BLaER1 treated with 17β-estradiol and CSF1 and Interleukin-3, amounts not matched to agents 10 nM and 100 nM (cell line): ENCODE data around the gene ZC3H7B.
"Not testable (repeated sequence)": the region's sequence is repeated elsewhere in the genome, so short reads cannot be mapped to it uniquely, and the experiment has no call there.

ENCODE experiments used
- H3K27ac ChIP-seq, 11 experiments: shearing (Covaris generic); formaldehyde crosslinking; 2 replicates each; pipeline ENCODE4 v1.8.1; 2022
- H3K27me3 ChIP-seq, 11 experiments: shearing (Covaris generic); formaldehyde crosslinking; 2 replicates each; pipeline ENCODE4 v1.8.1; 2022
- H3K36me3 ChIP-seq, 11 experiments: shearing (Covaris generic); formaldehyde crosslinking; 2 replicates each; pipeline ENCODE4 v1.8.1; 2022
- H3K4me1 ChIP-seq, 10 experiments: shearing (Covaris generic); formaldehyde crosslinking; 2 replicates each; pipeline ENCODE4 v1.8.1; 2022
- H3K4me2 ChIP-seq, 11 experiments: shearing (Covaris generic); formaldehyde crosslinking; 2 replicates each; pipeline ENCODE4 v1.8.1; 2022
- H3K4me3 ChIP-seq, 10 experiments: shearing (Covaris generic); formaldehyde crosslinking; 2 replicates each; pipeline ENCODE4 v1.8.1; 2022
- H3K9ac ChIP-seq, 11 experiments: shearing (Covaris generic); formaldehyde crosslinking; 2 replicates each; pipeline ENCODE4 v1.8.1; 2022
- H3K9me3 ChIP-seq, 11 experiments: shearing (Covaris generic); formaldehyde crosslinking; replicated peaks in 1 of 11; 2 replicates each; pipeline ENCODE4 v1.8.1; 2022
- H4K20me1 ChIP-seq, 11 experiments: shearing (Covaris generic); formaldehyde crosslinking; 2 replicates each; pipeline ENCODE4 v1.8.1; 2022
- Cebpa-rat ChIP-seq, 11 experiments: shearing (Covaris generic); IDR thresholded peaks; 2 replicates each; pipeline ENCODE4 v1.8.1; 2022

The ZC3H7B gene

DNA sequence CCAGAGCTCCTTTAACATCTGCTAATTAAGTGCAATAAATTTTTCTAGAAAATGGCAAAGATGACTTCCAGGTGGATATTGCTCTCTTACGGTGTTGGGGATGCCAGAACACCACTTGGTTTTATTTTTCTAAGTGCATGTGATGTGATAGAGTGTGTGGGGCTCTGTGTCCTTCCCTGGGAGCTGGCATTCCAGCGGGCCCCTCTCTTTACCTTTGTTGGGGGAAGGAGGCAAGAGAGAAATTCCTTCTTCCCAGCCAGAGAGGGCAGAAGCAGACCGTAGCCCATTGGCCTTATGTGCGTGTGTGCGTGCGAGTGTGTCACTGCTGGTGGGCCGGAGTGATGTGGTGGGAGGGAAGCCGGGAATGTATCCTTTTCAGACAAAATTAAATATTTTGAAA, 97.6 kb downstream of the ZC3H7B start:
- H3K27me3 ChIP-seq: no peaks in the 10 kb centered on the region
- peaks cover 10 to 36% (median 24%) of the 10 kb centered on the region in 10 experiments for H3K4me1 ChIP-seq
- no peaks in the 10 kb centered on the region for H4K20me1 ChIP-seq
- H3K9ac ChIP-seq: no peak overlapping the region
- H3K4me2 ChIP-seq: no peak overlapping the region
- no peak overlapping the region for H3K27ac ChIP-seq
- H3K36me3 ChIP-seq: peaks cover 24 to 44% (median 36%) of the 10 kb centered on the region in 11 experiments; a peak in 21 of 22 replicates
- no peaks in the 10 kb centered on the region for H3K9me3 ChIP-seq
- TF ChIP-seq Cebpa-rat (IDR thresholded peaks at IDR 0.05): no peak
- H3K4me3 ChIP-seq: no peak overlapping the region

DNA sequence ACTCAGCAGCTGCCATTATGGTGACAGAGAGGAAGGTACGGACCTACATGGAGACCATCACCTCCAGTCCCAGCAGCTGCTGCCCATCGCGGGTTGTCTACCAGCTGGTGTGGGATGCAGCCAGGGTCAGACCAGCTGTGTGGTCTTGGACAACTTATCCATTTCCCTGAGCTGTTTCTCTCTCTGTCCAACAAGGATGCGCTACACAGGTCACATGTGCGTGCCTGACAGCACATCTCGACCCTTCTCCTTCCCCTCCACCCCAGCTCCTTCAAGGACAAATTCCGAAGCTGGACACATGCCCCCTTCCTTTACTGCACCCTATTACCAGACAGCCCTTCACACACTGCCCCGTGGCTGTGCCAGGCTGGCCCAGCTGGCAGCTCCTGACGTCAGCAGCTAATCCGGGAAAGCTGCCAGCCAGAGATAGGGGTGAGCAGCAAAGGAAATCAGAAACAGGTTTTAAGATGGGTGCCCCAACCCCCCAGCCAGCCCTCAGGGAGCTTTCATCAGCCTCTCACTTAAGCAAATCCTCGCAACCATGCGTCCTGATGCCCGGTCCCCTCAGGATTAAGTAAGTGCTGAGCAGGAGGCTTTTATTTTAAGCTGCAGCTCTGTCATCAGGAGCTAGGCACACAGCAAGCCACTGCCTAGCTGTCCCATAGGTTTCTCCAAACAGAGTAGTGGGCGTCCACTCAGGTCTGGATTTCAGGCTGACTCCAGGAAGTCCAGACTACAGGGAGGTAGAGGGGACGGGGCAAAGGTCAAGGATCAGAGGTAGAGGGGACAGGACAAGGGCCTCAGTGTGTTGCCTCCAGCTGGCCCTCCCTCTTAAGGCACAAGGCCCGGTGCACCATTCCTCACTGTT, 100.7 kb downstream of the ZC3H7B start:
- no peak for TF ChIP-seq Cebpa-rat (IDR thresholded peaks at IDR 0.05)
- no peaks in the 10 kb centered on the region for H3K9me3 ChIP-seq
- no peaks in the 10 kb centered on the region for H3K27me3 ChIP-seq
- H3K9ac ChIP-seq: peak overlapping the region; percentile 11 to 61 (median 44); a peak in 15 of 22 replicates
- H3K27ac ChIP-seq: peak overlapping the region in 8 of 11 experiments; percentile 1 to 70 (median 36); a peak in 11 of 22 replicates
- H4K20me1 ChIP-seq: no peaks in the 10 kb centered on the region
- H3K4me3 ChIP-seq: no peak overlapping the region
- peaks cover 3 to 13% (median 7%) of the 10 kb centered on the region in 11 experiments; a peak in 11 of 22 replicates for H3K36me3 ChIP-seq
- H3K4me1 ChIP-seq: peaks cover 10 to 50% (median 31%) of the 10 kb centered on the region in 10 experiments
- peak overlapping the region; percentile 46 to 83 (median 64) for H3K4me2 ChIP-seq

DNA sequence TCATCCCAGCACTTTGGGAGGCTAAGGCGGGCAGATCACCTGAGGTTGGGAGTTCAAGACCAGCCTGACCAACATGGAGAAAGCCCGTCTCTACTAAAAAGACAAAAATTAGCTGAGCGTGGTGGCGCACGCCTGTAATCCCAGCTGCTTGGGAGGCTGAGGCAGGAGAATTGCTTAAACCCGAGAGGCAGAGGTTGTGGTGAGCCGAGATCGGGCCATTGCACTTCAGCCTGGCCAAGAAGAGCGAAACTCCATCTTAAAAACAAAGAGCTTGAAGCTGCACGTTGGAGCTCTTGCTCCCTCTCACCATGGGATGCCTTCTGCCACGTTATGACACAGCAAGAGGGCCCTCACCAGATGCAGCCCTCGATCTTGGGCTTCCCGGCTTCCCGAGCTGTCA, 101.5 kb downstream of the ZC3H7B start:
- peak overlapping the region in 4 of 11 experiments; percentile 50 to 61 (median 60); a peak in 5 of 22 replicates for H3K9ac ChIP-seq
- peak overlapping the region in 7 of 11 experiments; percentile 56 to 83 (median 79); a peak in 12 of 22 replicates for H3K4me2 ChIP-seq
- peak overlapping the region in 4 of 11 experiments; percentile 50 to 70 (median 60); a peak in 6 of 22 replicates for H3K27ac ChIP-seq
- not testable (repeated sequence) for H3K27me3 ChIP-seq, H3K36me3 ChIP-seq, H3K4me3 ChIP-seq, H4K20me1 ChIP-seq, H3K9me3 ChIP-seq
- H3K4me1 ChIP-seq: peaks cover 10 to 50% (median 35%) of the 10 kb centered on the region in 10 experiments

DNA sequence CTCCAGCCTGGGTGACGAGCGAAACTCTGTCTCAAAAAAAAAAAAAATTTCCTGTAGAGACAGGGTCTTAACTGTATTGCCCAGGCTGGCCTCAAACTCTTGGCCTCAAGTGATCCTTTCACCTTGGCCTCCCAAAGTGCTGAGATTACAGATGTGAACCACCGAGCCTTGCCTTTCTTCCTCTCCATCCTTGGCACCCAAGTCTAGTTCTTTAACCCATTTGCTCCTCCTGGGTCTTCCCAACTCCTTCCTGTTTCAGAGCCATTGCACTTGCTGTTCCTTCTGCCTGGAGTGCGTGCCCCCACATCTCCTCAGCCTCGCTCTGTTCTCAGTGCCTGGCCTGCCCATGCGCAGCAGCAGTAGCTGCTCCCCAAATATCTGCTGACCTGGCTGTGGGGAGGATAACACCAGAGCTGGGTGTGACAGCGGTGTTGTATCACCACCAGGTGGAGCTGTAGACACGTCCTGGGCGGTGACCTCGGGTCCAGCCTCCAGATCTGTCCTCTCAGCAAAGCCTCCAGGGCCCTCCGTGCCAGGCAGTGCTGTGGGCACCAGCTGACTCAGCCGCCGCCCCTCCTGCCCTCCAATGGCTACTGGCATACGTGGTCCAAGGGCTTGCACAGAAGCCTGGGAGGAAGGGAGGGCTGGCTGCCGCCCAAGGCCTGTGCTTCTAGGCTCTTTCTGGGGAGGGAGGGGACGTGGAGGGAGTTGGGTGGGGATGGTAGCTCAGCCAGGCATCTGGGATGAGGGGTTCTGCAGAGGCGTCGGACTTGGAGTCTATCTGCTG, 102.4 kb downstream of the ZC3H7B start:
- Histone ChIP-seq H3K9me3 (no peaks in the 10 kb centered on the region), H3K27ac (0 out of 22 replicates have a peak overlapping the region, but pooled peaks of 1 of the 11 experiments have one; percentile 53), H3K27me3 (no peaks in the 10 kb centered on the region), H4K20me1 (no peaks in the 10 kb centered on the region), H3K36me3 (no peaks in the 10 kb centered on the region), H3K4me3 (no peak overlapping the region), H3K9ac (peak overlapping the region in 2 of 11 experiments; percentile 4 to 10; a peak in 2 of 22 replicates), H3K4me1 (peaks cover 10 to 58% (median 40%) of the 10 kb centered on the region in 10 experiments), H3K4me2 (peak overlapping the region in 8 of 11 experiments; percentile 21 to 83 (median 77); a peak in 9 of 22 replicates)
- TF ChIP-seq Cebpa-rat (IDR thresholded peaks at IDR 0.05): no peak

DNA sequence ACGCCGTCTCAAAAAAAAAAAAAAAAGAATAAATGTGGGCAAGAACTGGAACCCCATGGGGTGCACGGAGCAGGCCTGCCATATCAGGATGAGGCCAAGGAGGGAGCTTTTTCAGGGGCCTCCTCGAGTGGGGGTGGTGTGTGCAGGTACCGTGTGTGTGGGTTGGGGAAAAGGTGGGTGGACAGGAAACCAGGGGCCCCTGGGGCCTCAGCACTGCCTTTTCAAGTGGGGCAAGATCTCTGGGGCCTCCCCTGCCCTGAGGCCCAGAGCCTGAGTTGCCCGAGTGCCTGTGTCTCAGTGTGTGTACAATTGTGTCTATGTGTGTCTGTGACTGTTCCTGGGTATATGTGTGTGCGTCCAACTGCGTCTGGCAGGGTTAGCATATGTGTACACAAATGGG, 104.3 kb downstream of the ZC3H7B start:
- no peaks in the 10 kb centered on the region for H3K36me3 ChIP-seq
- H4K20me1 ChIP-seq: no peaks in the 10 kb centered on the region
- peaks cover 10 to 68% (median 49%) of the 10 kb centered on the region in 10 experiments for H3K4me1 ChIP-seq
- peak overlapping the region in 4 of 11 experiments; percentile 34 to 56 (median 47); a peak in 5 of 22 replicates for H3K9ac ChIP-seq
- no peak for TF ChIP-seq Cebpa-rat (IDR thresholded peaks at IDR 0.05)
- no peaks in the 10 kb centered on the region for H3K27me3 ChIP-seq
- H3K9me3 ChIP-seq: no peaks in the 10 kb centered on the region
- peak overlapping the region in 7 of 11 experiments; percentile 5 to 60 (median 50); a peak in 7 of 22 replicates for H3K4me2 ChIP-seq
- H3K27ac ChIP-seq: peak overlapping the region in 3 of 11 experiments; percentile 7 to 45 (median 40); a peak in 2 of 22 replicates
- no peak overlapping the region for H3K4me3 ChIP-seq

DNA sequence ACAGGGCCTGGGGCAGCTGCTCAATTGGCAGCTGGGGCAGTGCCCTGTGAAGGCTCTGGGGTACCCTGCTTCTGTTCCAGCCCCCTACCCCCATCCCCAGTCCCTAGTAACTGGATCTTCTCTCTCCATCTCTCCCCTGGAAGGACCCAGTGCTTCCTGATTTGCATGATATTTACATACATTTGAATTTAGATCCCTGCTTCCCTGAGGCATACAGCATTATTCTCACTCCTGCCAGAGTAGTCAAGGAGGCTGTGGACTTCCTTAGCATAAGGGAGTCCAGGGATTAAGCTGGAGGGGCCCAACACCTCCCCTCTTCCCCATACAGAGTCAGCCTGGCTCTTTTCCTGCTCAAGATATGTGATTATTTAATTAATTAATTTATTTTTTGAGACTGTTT, 105.1 kb downstream of the ZC3H7B start:
- Histone ChIP-seq H3K4me1 (peaks cover 17 to 73% (median 57%) of the 10 kb centered on the region in 10 experiments), H3K4me2 (peak overlapping the region in 1 of 11 experiments; percentile 60; a peak in 2 of 22 replicates), H3K27me3 (no peaks in the 10 kb centered on the region), H3K9ac (no peak overlapping the region), H3K27ac (no peak overlapping the region), H4K20me1 (no peaks in the 10 kb centered on the region), H3K36me3 (no peaks in the 10 kb centered on the region), H3K4me3 (no peak overlapping the region), H3K9me3 (no peaks in the 10 kb centered on the region)
- no peak for TF ChIP-seq Cebpa-rat (IDR thresholded peaks at IDR 0.05)

DNA sequence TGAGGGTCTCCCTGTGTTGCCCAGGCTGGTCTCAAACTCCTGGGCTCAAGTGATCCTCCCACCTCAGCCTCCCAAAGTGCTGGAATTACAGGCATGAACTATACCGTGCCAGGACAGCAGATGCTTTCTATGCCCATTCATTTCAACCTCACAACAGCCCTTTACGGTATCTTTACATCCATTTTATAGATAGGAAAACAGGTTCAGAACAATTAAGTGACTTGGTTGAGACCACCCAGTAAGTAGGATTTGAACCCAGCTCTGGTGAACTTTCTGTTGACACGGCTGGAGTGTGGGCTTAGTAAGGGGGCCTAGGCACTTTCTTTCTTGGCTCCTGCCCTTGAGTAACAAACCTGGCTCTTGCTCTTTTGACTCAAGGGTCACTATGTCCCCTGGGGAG, 106.1 kb downstream of the ZC3H7B start:
- TF ChIP-seq Cebpa-rat (IDR thresholded peaks at IDR 0.05): no peak
- Histone ChIP-seq H3K4me2 (peak overlapping the region in 5 of 11 experiments; percentile 7 to 34 (median 23); a peak in 6 of 22 replicates), H3K9ac (no peak overlapping the region), H3K4me3 (no peak overlapping the region), H4K20me1 (no peaks in the 10 kb centered on the region), H3K4me1 (peaks cover 18 to 73% (median 57%) of the 10 kb centered on the region in 10 experiments), H3K27me3 (no peaks in the 10 kb centered on the region), H3K9me3 (no peaks in the 10 kb centered on the region), H3K27ac (no peak overlapping the region), H3K36me3 (no peaks in the 10 kb centered on the region)

DNA sequence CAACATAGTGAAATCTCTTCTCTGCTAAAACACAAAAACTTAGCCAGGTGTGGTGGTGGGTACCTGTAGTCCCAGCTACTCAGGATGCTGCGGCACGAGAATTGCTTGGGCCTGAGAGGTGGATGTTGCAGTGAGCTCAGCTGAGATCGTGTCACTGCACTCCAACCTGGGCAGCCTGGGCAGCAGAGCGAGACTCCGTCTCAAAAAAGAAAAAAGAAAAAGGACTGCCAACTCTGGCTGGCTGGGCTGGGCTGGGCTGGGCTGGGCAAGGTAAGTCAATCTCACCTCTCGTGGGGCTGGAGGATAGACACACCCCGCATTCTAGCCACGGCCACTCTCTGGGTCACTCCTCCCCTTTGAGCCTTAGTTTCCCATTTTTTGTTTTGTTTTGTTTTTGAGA, 107.3 kb downstream of the ZC3H7B start:
- Histone ChIP-seq H3K4me1 (peaks cover 21 to 68% (median 51%) of the 10 kb centered on the region in 10 experiments), H4K20me1 (no peaks in the 10 kb centered on the region), H3K27me3 (no peaks in the 10 kb centered on the region), H3K9ac (0 out of 22 replicates have a peak overlapping the region, but pooled peaks of 1 of the 11 experiments have one; percentile 9), H3K4me2 (peak overlapping the region in 4 of 11 experiments; percentile 11 to 34 (median 30); a peak in 5 of 22 replicates), H3K4me3 (no peak overlapping the region), H3K9me3 (no peaks in the 10 kb centered on the region), H3K27ac (no peak overlapping the region), H3K36me3 (no peaks in the 10 kb centered on the region)
- TF ChIP-seq Cebpa-rat (IDR thresholded peaks at IDR 0.05): no peak
